Non-pigmented ciliary epithelial cell (primary cell): Measurements from ENCODE around the gene RFX1.

ENCODE experiments used
- DNase-seq: peaks from one replicate; pipeline ENCODE4 v3.0.0-alpha.2; 2010; ENCODE audit warnings: low read depth

RFX1 gene

GRCh38 chr19:13995878-13996765, 10.0 kb downstream of the RFX1 start:
- no peak for DNase-seq

DNA sequence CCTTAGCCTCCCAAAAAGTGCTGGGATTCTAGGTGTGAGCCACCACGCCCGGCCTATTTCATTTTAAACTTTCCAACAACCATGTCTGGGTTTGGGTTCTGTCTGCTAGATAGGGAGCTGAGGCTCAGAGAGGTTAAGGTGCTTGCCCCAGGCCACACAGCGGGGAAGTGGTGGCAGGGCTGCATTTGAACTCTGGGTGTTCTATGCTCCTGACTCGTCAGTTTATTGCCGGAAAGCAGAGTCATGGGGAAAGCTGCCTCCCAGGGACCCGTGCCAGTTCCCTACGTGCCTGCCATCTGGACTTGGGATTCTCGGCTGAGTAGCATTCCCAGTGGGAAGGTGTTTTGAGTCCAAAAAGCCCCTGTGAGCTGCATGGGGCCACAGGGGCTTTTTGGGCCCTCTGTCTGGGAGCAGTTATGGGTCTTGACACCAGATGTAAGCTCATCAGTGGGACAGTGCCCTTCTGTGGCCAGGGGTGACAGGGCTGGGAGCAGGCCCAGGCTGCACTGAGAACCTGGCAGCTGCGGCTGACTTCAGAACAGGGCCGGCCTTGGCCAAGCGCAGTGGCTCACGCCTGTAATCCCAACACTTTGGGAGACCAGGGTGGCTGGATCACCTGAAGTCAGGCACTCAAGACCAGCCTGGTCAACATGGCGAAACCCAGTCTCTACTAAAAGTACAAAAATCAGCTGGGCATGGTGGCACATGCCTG, 10.9 kb downstream of the RFX1 start:
- no peak for DNase-seq

DNA sequence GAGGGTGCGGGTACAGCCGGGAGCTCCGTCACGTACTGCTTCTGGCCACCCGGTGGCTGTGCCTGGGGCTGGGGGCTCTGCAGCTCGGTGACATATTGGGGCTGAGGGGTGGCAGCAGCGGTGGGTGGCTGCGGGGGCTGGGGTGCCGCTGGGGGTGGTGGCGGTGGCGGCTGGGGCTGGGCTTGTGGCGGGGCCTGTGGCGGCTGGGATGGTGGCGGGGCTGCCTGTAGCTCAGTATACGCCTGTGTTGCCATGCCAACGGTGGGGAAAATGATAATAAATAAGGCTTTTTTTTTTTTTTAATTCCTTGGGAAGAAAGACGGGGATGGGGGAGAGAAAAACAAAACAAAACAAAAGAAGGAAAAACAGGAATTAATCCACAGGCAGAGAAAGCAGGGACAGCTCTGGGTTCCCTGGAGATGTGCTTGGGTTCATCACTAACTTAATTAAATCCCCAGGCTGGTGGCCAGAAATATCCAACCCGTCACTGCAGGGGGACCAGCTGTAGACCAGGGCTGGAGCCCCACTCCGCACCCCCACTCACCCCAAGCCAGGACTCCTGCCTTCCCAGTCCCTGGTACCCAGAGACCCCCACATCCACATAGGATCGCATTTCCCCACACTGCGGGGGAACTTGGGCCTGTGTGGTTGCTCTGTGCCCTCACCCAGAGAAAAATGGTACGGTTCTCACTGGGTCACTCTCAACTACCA, 12.4 kb downstream of the RFX1 start:
- DNase-seq: no peak

- DNase-seq: no peak
Measured at GRCh38 chr19:13992025-13992424, 14.1 kb downstream of the RFX1 start.

DNA sequence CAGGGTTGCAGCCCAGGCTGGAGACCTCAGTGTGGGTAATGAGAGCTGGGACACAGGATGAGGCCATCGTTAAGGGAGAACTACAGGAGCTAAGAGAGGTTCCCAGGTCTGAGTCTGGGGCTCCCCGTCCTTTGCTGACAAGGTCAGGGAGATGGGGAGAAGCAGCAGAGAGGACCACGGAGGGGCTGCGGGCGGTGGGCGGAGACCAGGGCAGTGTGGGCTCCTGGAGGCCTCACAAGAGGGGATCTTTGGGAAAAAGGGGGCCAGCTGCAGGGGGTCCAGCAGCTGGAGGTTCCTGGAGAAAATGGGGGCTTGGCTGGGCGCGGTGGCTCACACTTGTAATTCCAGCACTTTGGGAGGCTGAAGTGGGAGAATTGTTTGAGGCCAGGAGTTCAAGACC, 16.0 kb downstream of the RFX1 start:
- no peak for DNase-seq

GRCh38 chr19:13989487-13989886, 16.6 kb downstream of the RFX1 start:
- no peak for DNase-seq

DNA sequence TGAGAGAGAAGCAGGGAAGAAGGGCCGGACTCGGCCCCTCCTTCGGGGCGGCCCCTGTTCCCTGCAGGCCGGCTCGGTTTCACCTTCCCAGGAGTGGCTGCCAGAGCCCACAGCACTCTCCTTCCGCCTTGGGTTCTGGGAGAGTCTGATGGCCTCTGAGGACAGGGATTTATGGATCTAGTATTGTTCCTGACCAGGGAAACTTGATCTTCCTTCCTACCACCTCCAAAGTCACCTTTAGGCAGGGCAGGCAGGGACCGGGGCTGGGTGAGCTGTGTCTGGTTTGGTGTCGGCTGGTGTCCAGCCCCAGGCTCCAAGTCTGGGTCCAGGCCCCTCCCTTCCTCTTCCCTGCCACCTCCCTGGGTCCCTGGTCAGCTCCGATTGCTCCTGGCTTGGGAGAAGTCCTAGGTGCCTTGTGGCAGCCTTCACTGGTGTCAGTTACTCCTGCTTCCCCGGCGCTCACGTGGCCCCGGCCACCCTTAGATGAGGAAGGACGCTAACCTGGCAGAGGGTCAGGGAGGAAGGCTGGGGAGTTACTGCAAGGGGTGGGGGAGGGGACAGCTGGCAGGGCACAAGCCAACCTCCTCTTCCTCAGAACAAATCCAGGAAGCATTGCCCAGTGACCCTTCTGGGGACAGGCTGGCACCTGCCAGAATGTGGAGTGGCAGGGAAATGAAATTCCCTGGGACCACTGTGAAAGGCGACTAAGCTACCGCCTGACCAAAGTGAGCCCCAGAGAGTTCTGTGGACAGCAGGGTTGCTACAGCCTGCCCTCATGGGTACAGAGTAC, 18.8 kb downstream of the RFX1 start:
- DNase-seq: no peak

- DNase-seq: no peak
Measured at GRCh38 chr19:13986348-13986904, 19.7 kb downstream of the RFX1 start.

- DNase-seq: no peak
Measured at GRCh38 chr19:13985771-13986347, 20.3 kb downstream of the RFX1 start.

DNA sequence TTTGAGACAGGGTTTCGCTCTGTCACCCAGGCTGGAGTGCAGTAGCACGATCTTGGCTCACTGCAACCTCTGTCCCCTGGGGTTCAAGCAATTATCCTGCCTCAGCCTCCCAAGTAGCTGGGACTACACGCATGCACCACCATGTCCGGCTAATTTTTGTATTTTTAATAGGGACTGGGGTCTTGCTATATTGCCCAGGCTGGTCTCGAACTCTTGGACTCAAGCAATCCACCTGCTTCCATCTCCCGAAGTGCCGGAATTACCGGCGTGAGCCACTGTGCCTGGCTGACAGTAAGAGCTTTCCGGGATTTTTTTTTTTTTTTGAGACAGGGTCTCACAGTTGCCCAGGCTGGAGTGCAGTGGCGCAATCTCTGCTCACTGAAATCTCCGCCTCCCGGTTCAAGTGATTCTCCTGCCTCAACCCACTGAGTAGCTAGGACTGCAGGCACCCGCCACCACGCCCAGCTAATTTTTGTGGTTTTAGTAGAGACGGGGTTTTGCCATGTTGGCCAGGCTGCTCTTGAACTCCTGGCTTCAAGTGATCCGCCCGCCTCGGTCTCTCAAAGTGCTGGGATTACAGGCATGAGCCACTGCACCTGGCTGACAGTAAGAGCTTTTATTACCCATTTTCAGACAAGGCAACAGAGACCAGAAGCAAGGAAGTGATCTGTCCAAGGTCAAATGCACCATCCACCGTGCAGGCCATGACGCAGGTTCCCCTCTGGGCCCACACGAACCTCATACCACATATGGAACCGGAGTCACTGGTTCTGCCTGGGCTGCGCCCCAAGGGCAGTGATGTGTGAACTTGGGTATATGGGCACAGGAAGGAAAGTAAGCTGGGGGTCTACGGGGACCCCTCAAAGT, 21.0 kb downstream of the RFX1 start:
- DNase-seq: no peak

DNA sequence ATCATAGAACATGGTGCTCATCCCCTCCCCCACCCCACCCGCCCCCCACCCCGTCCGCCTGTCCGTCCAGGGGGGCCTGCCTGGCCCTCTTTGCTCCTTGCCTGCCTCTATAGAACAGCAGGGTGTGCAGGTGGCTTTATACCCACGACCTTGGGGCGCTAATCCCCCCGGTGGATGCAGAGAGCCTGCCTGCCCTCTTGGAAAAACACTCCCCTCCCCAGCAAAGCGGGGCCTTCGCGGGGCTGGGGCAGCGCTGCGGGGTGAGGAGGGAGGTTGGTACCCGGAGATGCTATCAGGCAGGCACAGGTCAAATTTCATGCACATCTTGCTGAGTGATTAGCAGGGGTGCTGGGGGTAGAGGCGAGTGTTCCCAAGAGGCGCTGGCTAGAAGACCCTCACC, 21.9 kb downstream of the RFX1 start:
- no peak for DNase-seq

- no peak for DNase-seq
Measured at GRCh38 chr19:13983213-13983889, 22.8 kb downstream of the RFX1 start.

DNA sequence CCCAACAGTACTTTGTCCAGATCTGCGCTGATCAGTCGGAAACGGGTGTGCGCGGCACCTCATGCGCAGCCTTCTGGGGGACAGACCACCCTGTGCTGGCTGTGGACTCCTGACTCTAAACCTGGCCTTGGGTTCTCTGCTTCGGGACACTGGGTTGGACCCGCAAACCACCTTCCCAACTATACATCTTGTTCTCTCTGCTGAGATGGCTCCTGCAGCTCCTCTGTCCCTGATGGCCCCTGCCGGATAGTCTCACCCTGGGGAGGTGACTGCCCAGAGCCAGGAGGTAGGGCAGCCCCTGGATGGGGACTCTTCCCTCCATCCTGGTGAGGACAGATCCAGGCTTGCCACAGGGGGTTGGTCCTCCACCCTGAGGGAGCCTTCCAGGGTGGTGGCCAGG, 23.3 kb downstream of the RFX1 start:
- DNase-seq: no peak

- no peak for DNase-seq
Measured at GRCh38 chr19:13981988-13982501, 24.1 kb downstream of the RFX1 start.

DNA sequence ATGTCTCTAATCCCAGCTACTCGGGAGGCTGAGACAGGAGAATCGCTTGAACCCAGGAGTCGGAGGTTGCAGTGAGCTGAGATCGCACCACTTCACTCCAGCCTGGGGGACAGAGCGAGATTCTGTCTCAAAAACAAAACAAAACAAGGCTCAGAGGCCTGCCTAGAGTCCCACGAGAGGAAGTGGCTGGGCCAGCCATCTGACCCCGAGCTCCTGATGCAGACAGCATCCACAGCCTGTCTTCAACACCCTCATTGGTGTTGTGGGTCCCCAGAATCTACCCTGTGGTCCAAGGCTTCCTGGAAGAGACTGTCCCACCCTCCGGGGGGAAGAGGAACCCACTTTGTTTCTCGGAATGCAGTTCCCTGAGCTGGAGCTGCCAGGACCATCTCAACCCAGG, 24.7 kb downstream of the RFX1 start:
- DNase-seq: no peak

DNA sequence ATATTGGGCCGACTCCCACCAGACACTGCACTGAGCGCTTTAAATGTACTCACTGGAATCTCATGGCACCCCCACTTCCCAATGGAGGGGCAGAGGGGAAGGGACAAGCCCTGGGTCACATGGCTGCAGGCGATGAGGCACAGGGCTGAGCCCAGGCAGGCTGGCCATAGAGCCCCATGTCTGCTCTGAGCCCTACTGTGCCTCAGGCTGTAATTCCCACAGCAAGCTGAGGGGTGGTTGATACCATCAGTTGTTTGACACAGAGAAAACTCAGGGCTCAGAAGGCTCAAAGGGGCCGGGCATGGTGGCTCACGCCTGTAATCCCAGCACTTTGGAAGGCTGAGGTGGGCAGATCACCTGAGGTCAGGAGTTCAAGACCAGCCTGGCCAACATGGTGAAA, 25.1 kb downstream of the RFX1 start:
- DNase-seq: no peak

DNA sequence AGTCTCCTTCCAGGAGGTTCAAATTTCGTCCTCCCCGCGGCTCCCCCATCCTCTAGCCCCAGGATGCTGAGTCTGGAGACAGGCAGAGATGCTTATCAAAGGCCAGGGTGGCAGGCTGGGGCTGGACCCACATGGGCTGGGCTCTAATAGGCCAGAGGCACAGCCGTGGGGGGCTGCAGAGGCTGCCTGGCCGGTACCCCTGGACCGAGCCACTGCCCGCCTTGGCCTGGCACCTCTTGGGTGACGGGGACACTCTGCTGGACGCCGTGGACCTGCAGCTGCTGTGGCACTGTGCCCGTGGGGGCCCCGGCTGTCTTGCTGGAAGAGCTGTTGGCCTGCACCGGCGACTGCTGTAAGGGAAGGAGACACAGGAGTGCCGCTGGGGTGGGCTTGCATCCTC, 25.8 kb downstream of the RFX1 start:
- no peak for DNase-seq

- no peak for DNase-seq
Measured at GRCh38 chr19:13979686-13980085, 26.4 kb downstream of the RFX1 start.

- DNase-seq: no peak
Measured at GRCh38 chr19:13979244-13979615, 26.9 kb downstream of the RFX1 start.
